Suprapubic skin (tissue), 3 donors: ENCODE data around the gene FAF2.

Experiments used
- CTCF ChIP-seq, 2 donors: fragments of 200-600 bp in 1 of 2; fragments of 450-650 bp in 1 of 2; sonication (generic) in 1 of 2; IDR thresholded peaks; one replicate each; pipeline ENCODE4 v1.5.1; 2016 to 2019; ENCODE audit warnings: antibody characterized with exemption in 2 of 2, mild to moderate bottlenecking in 1 of 2, moderate library complexity in 1 of 2
- POLR2AphosphoS5 ChIP-seq, 3 donors: sonication (generic); formaldehyde crosslinking; IDR thresholded peaks; one replicate each; pipeline ENCODE4 v1.6.1; 2017; ENCODE audit warnings: antibody characterized with exemption in 3 of 3

DNA sequence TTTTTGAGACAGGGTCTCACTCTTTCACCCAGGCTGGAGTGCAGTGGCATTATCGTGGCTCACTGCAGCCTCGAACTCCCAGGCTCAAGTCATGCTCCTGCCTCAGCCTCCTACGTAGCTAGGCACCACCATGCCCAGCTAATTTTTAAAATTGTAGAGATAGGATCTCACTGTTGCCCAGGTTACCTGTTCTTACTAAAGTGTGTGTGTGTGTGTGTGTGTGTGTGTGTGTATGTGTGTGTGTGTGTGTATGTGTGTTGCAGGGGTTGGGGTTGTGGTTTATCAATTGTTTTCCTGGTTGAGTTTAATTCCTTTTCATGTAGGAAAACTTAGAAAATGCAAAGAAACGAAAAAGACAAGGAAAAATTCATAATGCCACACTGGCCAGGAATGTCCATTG, 67.2 kb downstream of the FAF2 start:
- TF ChIP-seq CTCF (IDR thresholded peaks at IDR 0.05) (no peak), POLR2AphosphoS5 (IDR thresholded peaks at IDR 0.05) (no peak)
